CD1c-positive myeloid dendritic cell (primary cell): ENCODE measurements around the gene THSD4.
"Not testable (repeated sequence)": the region's sequence is repeated elsewhere in the genome, so short reads cannot be mapped to it uniquely, and the experiment has no call there.

Source experiments
- DNase-seq: peaks from one replicate; pipeline ENCODE4 v3.0.0-alpha.2; 2016; ENCODE audit errors: extremely low spot score

Gene THSD4

DNA sequence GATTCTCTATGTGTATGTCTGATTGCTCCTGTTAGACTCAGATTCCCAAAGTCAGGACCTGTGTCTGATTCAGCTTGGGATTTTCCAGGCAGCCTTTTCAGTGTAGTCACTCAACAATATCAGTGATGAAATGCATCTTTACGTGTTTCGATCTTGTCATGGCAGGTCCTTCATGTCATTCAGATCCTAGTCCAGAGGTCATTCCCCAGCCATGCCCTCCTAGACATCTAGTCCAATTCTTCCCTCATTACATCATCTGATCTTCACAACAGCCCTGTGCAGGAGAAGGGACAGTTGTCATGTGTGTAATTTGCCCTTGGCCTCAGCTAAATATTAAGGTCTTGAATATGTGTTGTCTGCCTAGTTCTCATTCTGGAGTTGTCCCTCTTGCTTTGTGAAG, 541.9 kb downstream of the THSD4 start:
- DNase-seq: no peak

DNA sequence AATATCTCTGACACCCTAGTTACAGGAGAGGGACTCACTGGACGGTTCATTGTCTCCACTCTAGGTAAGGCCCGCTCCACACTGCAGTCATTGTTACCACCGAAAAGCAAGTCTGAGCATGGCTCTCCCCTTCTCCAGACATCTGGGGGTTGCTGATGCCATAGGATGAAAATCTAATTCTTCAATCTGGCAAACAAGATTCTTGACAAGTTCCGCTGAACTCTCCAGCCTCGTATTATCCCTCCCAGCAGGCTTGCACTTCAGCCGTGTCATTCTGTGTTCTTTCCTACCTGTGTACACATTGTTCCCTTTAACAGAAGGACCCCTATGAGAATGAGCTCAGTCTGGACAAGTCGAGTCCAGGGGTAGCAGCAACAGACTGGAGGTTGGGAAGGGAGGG, 542.8 kb downstream of the THSD4 start:
- no peak for DNase-seq

DNA sequence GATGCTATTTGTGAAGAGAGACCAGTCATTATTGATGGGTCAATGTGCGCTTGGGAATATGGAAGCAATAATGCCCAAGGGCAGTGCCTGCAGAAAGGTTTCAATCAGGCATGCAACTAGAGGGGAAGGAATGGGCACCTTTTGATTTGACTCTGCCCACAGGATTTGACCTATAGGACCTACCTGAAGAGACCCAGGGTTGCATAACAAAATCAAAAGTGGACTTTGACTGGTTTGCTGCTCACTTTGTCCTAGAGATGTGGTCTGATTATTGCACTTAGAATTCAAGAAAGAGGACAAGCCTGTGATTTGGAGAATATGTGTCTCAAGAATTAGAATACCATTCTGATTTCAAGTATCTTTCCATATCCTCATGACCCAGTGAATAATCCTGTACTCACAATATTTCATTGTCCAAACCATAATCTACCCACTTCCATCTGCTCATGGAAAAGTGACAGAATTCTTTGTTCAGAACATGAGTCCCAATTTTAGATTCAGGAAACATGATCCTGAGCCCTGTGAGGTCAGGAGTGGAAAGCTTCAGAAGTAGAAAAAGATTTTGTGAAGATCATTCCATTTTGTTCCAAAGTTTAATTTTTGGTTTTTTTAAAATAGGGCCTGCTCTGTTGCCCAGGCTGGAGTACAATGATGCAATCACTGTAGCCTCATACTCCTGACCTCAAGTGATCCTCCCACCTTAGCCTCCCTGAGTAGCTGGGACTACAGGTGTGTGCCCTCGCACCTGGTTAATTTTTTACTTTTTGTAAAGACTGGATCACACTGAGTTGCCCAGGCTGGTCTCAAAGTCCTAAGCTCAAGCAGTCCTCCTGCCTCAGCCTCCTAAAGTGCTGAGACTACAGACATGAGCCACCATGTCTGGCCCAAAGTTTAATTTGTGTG, 543.8 kb downstream of the THSD4 start:
- DNase-seq: no peak

DNA sequence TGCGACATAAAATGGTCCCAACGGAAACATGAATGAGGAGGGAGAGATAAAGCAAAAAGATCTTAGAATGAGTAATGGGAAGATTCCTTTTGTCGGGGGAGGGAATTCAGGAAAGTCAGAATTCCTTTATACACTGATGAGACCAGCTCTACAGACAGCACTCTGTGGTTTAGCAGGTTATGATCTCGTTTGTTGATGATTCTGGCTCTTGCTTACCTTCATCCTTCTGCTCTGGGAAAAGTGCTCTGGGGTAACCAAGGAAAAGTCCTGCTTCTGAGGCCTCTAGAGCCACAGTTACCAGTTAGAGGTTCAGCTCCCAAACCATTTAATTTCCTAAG, 544.4 kb downstream of the THSD4 start:
- no peak for DNase-seq

DNA sequence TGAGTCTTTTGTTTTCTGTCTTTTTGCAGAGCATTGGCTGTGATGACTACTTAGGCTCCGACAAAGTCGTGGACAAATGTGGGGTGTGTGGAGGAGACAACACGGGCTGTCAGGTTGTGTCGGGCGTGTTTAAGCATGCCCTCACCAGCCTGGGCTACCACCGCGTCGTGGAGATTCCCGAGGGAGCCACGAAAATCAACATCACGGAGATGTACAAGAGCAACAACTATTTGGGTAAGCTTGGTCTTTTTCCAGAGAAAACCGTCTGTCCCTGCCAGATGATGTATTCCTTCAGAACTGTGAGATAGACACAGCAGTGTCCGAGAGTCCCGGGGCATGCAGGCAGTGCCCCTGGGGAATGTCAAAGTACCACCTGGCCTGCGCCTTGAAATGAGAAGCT, 545.2 kb downstream of the THSD4 start:
- no peak for DNase-seq

DNA sequence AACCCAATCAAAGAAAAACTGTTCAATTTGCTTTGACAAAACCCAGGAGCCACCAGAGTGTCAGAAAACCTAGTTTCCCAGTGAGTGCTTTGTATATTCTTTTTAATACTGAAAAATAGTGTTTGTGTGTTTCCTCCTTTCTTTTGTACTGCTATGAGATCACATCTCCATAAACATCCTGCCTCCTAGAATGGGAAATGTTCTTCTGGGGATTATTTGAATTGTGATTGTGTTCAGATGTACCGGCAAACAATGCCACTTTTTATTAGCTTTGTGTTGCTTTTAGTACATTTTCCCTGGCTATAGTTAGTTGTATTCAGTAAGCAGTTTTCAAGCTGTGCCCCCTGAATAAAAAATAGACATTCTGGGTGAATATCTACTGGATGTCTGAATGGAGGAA, 547.0 kb downstream of the THSD4 start:
- no peak for DNase-seq

DNA sequence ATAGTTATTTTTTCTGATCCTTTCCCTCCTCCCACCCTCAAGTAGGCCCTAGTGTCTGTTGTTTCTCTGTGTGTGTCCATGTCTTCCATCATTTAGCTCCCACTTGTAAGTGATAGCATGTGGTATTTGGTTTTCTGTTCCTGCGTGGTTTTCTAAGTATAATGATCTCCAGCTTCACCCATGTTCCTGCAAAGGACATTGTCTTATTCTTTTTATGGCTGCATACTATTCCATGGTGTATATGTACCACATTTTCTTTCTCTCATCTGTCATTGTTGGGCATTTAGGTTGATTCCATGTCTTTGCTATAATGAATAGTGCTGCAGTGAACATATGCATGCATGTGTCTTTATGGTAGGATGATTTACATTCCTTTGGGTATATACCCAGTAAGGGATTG, 549.4 kb downstream of the THSD4 start:
- DNase-seq: no peak

DNA sequence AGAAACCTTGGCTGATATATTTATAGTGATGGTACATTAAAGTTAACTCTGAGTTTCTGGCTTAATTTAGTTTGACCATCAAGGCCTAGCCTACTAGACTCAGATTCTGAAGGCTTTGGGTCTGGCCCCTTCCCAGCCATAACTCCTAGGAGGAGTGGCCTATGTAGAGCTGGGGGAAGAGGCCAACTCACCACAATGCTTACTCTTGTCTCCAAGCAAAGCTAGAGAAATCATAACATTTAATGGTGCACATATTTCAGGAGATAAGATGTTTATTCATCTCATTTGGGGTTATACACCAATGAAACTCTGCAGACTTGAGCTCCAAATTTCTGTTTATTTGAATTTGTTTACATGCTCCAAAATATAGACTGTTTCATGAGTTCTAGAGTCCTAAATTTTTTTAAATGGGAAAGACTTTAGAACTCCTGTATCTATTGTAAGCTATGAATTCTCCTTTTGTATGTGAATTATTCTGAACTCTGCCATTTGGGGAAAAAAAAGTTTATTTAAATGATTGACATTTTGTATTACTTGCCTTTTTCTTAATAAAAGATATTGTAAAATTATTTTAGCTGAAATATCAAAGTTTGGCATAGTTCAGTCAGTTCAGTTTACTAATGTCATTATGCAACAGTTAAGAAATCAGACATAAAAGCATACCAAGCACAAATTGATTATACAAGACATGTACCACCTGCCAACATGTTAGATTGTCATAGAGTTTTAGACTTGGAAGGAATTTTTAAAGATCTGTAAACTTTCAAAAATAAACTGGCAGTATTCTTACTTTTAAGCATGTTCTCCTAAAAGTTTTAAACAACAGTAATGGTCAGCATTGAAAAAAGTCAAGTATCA, 551.7 kb downstream of the THSD4 start:
- DNase-seq: no peak

DNA sequence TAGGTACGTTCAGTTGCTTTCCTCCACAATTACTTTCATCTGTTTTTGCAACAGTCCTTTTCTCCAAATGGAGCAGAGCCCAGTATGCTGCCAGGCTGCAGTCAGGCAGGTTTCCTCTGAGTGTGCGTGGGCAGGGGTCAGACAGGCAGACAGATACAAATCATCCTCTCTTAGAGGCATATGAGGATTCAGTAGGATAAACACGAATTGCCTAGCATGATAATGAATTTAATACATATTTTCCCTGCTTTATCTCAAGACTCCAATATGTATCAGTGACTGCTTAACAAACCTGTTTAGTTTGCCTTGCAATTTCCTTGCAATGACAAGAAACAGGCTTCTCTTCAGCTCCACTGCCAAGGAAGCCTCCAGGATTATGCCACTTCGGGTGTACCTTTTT, 554.4 kb downstream of the THSD4 start:
- no peak for DNase-seq

DNA sequence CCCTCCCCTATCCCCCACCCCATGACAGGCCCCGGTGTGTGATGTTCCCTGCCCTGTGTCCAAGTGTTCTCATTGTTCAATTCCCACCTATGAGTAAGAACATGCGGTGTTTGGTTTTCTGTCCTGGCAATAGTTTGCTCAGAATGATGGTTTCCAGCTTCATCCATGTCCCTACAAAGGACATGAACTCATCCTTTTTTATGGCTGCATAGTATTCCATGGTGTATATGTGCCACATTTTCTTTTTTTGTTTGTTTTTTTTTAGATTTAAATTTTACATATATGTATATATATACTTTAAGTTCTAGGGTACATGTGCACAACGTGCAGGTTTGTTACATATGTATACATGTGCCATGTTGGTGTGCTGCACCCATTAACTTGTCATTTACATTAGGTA, 555.0 kb downstream of the THSD4 start:
- DNase-seq: not testable (repeated sequence)

DNA sequence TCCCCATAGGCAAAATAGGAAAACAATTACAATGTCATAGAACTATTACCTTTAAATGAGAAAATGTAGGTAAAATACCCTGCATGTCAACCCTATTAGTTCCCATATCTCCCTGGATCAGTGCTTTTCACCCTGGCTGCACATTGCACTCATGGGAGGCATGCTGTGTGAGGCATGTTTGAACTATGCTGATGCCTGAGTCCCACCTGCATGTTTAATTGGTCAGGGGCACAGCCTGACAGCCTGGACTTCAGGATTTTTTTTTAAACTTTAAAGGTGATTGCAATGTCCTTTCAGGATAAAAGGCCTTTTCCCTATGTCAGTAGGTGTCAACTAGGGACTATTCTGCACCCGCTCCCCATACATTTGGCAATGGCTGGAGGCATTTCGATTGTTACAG, 559.1 kb downstream of the THSD4 start:
- DNase-seq: no peak

DNA sequence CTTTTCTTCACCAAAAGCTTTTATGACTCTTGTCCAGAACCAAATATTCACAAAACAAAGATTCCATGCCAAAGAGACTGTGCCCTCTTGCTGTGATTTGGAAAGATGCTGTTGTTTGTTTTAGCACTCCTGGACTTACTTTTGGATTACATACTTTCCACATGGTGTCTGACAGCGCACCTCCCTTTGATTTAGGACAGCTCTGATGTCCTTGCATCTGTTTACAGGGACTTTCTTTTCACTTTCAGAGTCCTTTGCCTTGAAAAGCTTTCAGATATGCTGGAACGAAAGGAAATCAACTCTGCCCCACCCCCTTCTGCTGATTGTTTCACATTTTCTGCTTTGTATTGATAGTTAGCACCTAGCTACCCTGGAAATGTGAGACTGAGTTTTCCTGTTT, 562.1 kb downstream of the THSD4 start:
- no peak for DNase-seq

DNA sequence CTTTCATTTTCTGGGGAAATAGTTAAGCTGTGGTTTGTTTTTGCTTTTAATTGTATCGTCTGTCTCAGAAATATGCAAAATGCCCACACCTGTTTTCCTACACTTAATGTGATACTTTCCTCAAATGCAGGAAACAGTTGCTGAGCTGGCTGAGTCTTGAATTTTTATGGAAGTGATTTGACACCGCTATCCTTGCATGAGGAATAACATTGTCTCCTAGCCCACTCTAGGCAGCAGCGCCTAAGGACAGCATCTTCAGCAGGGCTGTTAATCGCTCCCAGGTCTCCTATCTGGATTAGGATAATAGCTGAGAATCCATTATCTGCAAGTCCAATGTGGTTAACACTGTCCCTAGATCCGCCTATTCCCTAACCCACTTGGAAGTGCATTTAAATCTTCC, 562.5 kb downstream of the THSD4 start:
- DNase-seq: no peak

DNA sequence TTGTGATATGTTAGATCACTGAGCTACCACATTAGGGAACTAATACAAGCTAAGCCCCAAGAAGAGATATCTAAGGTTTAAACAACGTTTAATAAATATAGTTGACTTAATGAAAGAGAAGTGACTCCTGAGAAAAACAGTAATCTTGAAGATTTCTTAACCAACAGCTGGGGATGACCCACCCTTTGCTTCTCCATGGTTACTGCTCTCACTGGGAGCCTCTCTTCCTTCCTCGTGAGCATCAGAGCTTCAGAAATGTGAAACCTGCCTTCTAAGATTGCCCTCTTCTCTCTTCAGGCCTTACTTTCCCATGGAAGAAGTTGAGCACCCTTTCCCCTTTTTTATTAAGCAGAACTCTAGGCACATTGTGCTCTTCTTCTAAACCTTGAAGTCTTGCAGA, 562.9 kb downstream of the THSD4 start:
- no peak for DNase-seq

DNA sequence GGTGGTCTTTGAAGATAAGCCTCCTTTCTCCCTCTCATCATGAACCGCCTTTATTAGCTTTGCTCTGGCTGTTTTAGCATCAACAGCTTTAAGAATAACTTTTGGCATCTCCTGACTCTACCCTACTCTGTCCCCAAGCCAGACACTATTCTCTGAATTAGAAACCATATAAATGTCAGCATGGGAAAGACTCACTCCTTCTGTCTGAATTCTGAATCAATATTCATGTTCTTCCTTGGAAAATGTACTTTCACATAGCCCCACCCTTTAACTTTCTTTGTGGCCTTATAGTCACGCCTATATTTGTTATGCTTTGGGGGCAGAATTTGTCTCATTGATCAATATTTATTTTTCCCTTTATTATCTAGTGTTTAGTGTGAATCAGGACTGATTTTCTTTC, 563.3 kb downstream of the THSD4 start:
- DNase-seq: no peak

DNA sequence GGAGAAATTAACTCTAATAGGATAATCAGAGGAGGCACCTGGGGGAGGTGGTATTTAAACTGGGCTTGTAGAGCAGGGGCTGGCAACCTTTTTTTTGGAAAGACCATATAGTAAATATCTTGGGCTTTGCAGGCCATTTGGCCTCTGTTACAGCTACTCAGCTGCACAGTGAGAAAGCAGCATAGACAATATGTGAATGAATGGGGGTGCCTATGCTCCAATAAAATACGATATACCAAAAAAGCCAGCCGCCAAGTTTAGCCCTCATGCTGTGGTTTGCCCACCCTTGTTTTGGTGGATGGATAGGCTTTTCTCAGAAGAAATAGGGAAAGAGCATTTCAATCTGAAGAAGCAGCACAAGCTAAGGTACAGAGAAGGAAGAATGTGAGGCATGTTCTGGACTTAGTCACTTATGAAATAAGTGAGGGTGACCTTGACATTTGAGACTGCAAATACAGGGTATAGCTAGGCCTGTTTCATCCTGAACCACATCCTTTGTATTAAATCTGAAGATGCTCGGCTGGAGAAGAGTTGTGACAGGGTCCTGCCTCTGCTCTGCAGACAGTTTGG, 564.0 kb downstream of the THSD4 start:
- DNase-seq: no peak

DNA sequence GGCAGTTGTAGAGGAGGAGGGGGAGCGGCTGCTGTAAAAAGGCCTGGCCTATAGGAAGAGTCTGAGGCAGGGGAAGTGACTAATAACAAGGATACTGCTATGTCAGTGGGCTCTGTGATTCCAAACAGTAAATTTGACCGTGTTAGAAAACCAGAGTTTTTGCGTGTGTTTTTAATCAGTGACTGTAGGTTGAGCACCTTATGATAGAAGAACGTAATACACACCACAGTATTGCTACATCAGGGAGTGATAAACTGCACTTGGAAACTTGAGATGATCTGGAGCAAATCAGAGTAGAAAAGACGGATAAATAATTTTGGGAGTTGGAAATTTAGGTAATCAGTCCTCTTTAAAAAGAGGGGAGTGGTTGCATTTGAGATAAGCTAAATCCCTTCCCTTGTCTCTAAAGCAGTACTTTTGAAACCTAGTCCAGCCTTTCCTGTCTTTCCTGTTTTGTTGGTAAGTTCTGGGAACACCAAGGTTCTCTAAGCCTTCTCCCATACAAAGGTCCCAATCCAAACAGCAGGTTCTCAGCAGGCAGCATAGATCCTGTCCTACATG, 564.6 kb downstream of the THSD4 start:
- no peak for DNase-seq

DNA sequence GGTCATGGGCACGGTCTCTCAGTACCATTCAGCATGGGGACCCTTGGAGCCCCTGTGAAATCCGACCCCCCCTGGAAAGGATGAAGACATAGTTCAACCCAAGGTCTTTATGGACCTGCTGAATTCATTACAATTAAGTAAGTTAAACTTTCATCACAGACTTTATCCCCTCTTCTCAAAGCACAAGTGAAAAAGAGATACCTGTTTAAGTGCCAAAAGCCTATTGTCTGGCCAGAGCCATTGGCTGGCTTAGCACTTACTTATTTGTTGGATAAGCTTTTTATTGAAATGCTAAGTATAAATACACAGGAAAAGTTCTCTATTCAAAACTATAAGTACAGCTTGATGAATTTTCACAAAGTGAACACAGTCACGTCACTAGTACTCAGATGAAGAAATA, 566.7 kb downstream of the THSD4 start:
- DNase-seq: no peak

DNA sequence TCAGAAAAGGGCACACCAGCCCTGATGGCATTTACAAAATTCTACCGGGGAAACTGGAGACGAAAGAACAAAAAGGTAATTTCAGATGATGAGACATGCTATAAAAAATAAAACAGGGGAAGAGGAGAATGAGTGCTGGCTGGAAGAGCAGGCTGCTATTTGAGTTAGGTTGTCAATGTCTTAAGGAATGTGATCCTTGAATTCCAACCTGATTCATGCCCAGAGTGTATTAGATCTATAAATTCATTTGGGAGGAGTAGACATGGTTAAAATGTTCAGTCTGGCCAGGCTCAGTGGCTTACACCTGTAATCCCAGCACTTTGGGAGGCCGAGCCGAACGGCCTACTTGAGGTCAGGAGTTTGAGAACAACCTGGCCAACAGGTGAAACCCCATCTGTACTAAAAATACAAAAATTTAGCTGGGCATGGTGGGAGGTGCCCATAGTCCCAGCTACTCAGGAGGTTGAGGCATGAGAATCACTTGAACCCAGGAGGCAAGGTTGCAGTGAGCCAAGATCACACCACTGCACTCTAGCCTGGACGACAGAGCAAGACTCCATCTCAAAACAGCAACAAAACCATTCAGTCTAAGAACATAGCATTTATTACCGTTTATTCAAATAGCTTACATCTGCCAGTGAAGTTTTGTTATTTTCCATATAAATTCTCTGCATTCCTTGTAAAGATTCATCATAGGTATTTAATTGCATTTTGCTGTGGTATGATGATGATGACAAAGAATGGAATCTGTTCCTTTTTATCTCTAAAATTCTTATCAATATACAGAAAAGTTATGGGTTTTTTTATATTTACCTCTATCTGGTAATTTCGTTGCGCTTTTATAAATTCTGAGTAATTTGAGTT, 568.4 kb downstream of the THSD4 start:
- no peak for DNase-seq

DNA sequence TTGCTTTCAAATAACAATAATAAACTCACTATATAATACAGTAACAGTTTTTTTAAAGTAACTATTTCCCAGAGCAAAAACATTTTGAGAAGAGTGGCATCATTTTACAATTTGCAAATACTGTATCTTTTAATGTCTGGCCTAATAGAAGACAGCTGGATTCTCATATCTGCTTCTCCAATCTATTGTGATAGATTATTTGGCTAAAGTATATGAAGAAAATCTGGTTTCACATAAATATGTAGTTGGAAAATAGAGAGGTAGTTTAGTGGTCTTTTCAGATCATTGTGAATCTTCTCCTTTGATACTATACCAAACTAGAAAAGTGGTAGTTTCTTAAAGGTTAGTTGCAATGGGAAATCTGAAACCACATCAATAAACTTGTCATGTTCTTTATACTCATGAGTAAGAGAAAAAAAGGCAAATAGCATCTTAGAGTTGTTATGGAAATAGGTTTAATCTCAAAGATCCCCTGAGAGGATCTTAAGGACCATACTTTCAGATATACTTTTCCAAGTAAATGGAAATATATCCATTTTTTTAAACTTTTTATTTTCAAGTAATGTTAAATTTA, 570.2 kb downstream of the THSD4 start:
- no peak for DNase-seq
